Kidney capillary endothelial cell (primary cell): ENCODE data around the gene LITAFD.
"Not testable (repeated sequence)": the region's sequence is repeated elsewhere in the genome, so short reads cannot be mapped to it uniquely, and the experiment has no call there.

Experiments
- DNase-seq: peaks from one replicate; pipeline ENCODE4 v3.0.0-alpha.2; 2018; ENCODE audit warnings: low spot score

Gene LITAFD

GRCh38 chr16:8855972-8856371, 26.2 kb upstream of the LITAFD start:
- DNase-seq: no peak

GRCh38 chr16:8858994-8859912, 22.9 kb upstream of the LITAFD start:
- DNase-seq: no peak

- DNase-seq: no peak
Observed at GRCh38 chr16:8859913-8860881, 22.0 kb upstream of the LITAFD start.

- no peak for DNase-seq
Observed at GRCh38 chr16:8861563-8862308, 20.4 kb upstream of the LITAFD start.

GRCh38 chr16:8862309-8863130, 19.6 kb upstream of the LITAFD start:
- DNase-seq: no peak

- DNase-seq: no peak
Observed at GRCh38 chr16:8863594-8864424, 18.3 kb upstream of the LITAFD start.

GRCh38 chr16:8864480-8865110, 17.6 kb upstream of the LITAFD start:
- DNase-seq: no peak

GRCh38 chr16:8865145-8865882, 16.8 kb upstream of the LITAFD start:
- no peak for DNase-seq

GRCh38 chr16:8866118-8866883, 15.8 kb upstream of the LITAFD start:
- no peak for DNase-seq

GRCh38 chr16:8866884-8867215, 15.3 kb upstream of the LITAFD start:
- no peak for DNase-seq

- DNase-seq: no peak
Observed at GRCh38 chr16:8867216-8867931, 14.8 kb upstream of the LITAFD start.

- DNase-seq: no peak
Observed at GRCh38 chr16:8867932-8868415, 14.2 kb upstream of the LITAFD start.

GRCh38 chr16:8868416-8869211, 13.5 kb upstream of the LITAFD start, which contains the start of gene CARHSP1:
CARHSP1 (minus strand) TSS chr16:8869006; CDS start chr16:8859328, 9,678 bp downstream.
- peak; percentile 78 for DNase-seq

GRCh38 chr16:8869212-8869987, 12.8 kb upstream of the LITAFD start:
- DNase-seq: no peak

GRCh38 chr16:8869988-8870241, 12.2 kb upstream of the LITAFD start:
- not testable (repeated sequence) for DNase-seq

GRCh38 chr16:8872071-8872470, 10.1 kb upstream of the LITAFD start:
- DNase-seq: no peak
